Omental fat pad (tissue), 4 donors: ENCODE results near the gene CTBP2. TPM values are rescaled to one million over a fixed set of nuclear protein-coding genes. Genes with fewer than 3 reads are reported as not detected.
"Not testable (repeated sequence)": the region's sequence is repeated elsewhere in the genome, so short reads cannot be mapped to it uniquely, and the experiment has no call there.

Experiments used
- ATAC-seq: fragments of 150-250 bp; one replicate; pipeline ENCODE4 v1.9.1; 2016; ENCODE audit warnings: mild to moderate bottlenecking, moderate library complexity; ENCODE audit not compliant: low FRiP score
- DNase-seq: peaks from one replicate; pipeline ENCODE4 v3.0.0-alpha.2; 2019; ENCODE audit warnings: low spot score
- total RNA-seq, 4 donors: library from RNA; depleted of rRNA; stranded (reverse); fragments of >200 nt; gene quantifications; one replicate each; pipeline ENCODE4 v1.1.0, GENCODE V29; 2016
- TF ChIP-seq, protein P1 (sequence below), 3 donors: fragments of 450-650 bp; IDR thresholded peaks; one replicate each; pipeline ENCODE4 v1.5.1; 2016 to 2017; ENCODE audit warnings: antibody characterized with exemption in 3 of 3, mild to moderate bottlenecking in 3 of 3, moderate library complexity in 2 of 3

The CTBP2 gene
- total RNA-seq, 4 donors from 2014 or later = 29.4 to 58.6 (median 46.2) TPM

DNA sequence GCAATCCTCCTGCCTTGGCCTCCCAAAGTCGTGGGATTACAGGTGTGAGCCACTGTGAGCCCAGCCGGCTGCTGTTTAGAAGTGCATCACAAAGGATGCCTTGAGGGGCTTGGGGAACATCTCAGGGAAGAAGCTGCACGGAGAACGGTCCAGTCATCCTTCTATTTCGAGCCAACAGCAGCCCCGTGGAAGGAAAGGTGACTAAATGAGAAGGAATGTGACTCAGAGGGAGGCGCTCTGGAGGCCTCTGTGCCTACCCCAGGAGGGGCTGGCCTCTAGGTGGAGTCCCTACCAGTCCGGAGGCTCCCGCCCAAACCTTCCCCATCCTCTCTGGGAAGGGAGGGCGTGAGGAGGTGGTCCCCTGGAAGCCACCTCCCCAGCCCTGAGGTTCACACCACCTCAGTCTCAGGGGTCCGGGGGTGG lies 76.2 kb downstream of the CTBP2 start:
- DNase-seq (no peak), ATAC-seq (no peak)
- TF ChIP-seq, protein P1, sequence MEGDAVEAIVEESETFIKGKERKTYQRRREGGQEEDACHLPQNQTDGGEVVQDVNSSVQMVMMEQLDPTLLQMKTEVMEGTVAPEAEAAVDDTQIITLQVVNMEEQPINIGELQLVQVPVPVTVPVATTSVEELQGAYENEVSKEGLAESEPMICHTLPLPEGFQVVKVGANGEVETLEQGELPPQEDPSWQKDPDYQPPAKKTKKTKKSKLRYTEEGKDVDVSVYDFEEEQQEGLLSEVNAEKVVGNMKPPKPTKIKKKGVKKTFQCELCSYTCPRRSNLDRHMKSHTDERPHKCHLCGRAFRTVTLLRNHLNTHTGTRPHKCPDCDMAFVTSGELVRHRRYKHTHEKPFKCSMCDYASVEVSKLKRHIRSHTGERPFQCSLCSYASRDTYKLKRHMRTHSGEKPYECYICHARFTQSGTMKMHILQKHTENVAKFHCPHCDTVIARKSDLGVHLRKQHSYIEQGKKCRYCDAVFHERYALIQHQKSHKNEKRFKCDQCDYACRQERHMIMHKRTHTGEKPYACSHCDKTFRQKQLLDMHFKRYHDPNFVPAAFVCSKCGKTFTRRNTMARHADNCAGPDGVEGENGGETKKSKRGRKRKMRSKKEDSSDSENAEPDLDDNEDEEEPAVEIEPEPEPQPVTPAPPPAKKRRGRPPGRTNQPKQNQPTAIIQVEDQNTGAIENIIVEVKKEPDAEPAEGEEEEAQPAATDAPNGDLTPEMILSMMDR (IDR thresholded peaks at IDR 0.05) = no peak

DNA sequence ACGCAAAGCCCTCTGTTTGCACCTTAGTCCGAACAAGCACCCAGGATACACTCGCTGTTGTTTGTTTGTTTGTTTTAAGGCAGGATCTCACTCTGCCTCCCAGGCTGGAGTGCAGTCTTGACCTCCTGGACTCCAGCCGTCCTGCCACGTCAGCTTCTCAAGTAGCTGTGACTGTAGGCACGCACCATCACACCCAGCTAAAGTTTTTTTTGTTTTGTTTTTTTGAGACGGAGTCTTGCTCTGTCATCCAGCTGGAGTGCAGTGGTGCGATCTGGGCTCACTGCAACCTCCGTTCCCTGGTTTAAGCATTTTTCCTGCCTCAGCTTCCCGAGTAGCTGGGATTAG lies 76.8 kb downstream of the CTBP2 start:
- TF ChIP-seq, protein P1 (IDR thresholded peaks at IDR 0.05) = no peak
- no peak for DNase-seq
- no peak for ATAC-seq

GRCh38 chr10:125082881-125083575 lies 77.3 kb downstream of the CTBP2 start:
- no peak for DNase-seq
- TF ChIP-seq, protein P1 (IDR thresholded peaks at IDR 0.05) = no peak
- ATAC-seq = no peak

- DNase-seq, ATAC-seq: not testable (repeated sequence)
Observed at GRCh38 chr10:125082471-125082870, 77.9 kb downstream of the CTBP2 start.

DNA sequence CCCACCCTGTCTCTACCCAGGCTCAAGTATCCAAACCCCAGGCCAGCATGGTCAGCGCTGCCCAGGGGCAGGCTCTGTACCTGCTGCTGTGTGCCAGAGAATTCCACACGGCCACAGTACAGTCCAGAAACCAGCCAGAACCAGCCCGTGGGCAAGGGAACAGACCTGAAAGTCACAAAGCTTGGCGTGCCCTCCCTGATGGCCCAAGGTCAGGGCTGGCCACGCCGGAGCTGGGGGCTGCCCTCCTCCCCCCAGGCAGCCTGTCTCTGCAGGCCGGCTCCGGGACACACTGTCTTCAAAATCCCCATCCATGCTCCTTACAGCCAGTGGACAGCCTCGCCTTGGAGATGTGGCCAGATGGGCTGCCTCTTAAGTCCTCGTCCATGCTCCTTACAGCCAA lies 78.4 kb downstream of the CTBP2 start:
- TF ChIP-seq, protein P1 (IDR thresholded peaks at IDR 0.05) = no peak
- no peak for ATAC-seq

GRCh38 chr10:125080984-125081383 lies 79.4 kb downstream of the CTBP2 start:
- DNase-seq = no peak
- TF ChIP-seq, protein P1 (IDR thresholded peaks at IDR 0.05) = no peak
- no peak for ATAC-seq

More for the DNA sequence above, 78.4 kb downstream of the CTBP2 start:
- DNase-seq = no peak

DNA sequence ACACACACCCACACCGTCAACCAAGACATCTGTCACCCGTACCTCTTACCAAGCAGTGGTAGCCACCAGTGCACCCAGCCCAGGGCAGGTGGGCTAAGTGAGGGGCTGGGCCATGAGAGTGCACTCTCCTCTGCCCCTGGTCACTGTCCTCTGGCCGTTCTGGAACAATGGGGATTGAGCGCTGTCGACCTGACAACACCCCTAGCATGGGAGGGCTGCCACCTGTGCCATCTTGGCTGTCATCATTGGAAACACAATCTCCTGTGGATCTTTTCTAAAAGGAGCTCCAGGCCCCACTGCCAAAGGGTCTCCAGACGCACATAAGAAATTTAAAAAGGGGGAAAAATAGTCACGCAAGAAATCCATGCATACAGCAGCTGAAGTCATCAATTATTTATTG lies 80.1 kb downstream of the CTBP2 start:
- no peak for ATAC-seq
- DNase-seq = no peak

More for the DNA sequence above, 80.1 kb downstream of the CTBP2 start:
- TF ChIP-seq, protein P1 (IDR thresholded peaks at IDR 0.05) = no peak
